ENCODE results near the gene DPP6. TPM values are rescaled to one million over a fixed set of nuclear protein-coding genes. Genes with fewer than 3 reads are reported as not detected.

DPP6 gene
- total and polyA plus RNA-seq, 2 experiments from 2014 or later, result not detected

GRCh38 chr7:154195266-154195665 lies 143.1 kb downstream of the DPP6 start:
- Histone ChIP-seq H2AFZ (no peak overlapping the region), H3K27me3 (ENCODE audit: insufficient read depth) (no peaks in the 10 kb centered on the region), H3K4me2 (no peak overlapping the region), H3K4me1 (ENCODE audit: insufficient read depth) (no peaks in the 10 kb centered on the region), H3F3A (replicated peaks; ENCODE audit: low read depth) (no peaks in the 10 kb centered on the region), H3K79me2 (replicated peaks; ENCODE audit: insufficient read depth) (no peaks in the 10 kb centered on the region), H3K27ac (ENCODE audit: low read depth) (no peak overlapping the region), H3K36me3 (ENCODE audit: insufficient read depth) (peaks cover 7% of the 10 kb centered on the region; the same call in 1 of the 2 replicates), H4K20me1 (replicated peaks; ENCODE audit: insufficient read depth) (no peaks in the 10 kb centered on the region), H3K9me2 (ENCODE audit: insufficient read depth) (no peaks in the 10 kb centered on the region), H3K4me3 (no peak overlapping the region)
- Mint-ChIP-seq H3K4me3 (no peak overlapping the region), H3K27ac (no peak overlapping the region), H3K27me3 (ENCODE audit: insufficient read depth, low read depth, poor library complexity) (peaks cover 8% of the 10 kb centered on the region), H3K4me1 (peaks cover 37% of the 10 kb centered on the region), H3K9me3 (no peaks in the 10 kb centered on the region), H3K36me3 (ENCODE audit: low read depth) (no peaks in the 10 kb centered on the region)
- DNase-seq (ENCODE audit: low spot score) (no peak), ATAC-seq (no peak)
- no peak for TF ChIP-seq ETS1 (IDR thresholded peaks at IDR 0.05)
- no peak for TF ChIP-seq EZH2phosphoT487 (IDR thresholded peaks at IDR 0.05; ENCODE audit: unreplicated experiment)
- no peak for TF ChIP-seq POLR2AphosphoS5 (IDR thresholded peaks at IDR 0.05; ENCODE audit: low read depth)
- no peak for TF ChIP-seq ZNF331 (CRISPR knock-in tag; IDR thresholded peaks at IDR 0.05; ENCODE audit: low read depth)
- no peak for TF ChIP-seq CREB1 (CRISPR knock-in tag; IDR thresholded peaks at IDR 0.05; ENCODE audit: low read depth)
- no peak for TF ChIP-seq ZNF114 (CRISPR knock-in tag; IDR thresholded peaks at IDR 0.05)
- no peak for TF ChIP-seq CTCF (conservative IDR thresholded peaks at IDR 0.05; ENCODE audit: low read depth in 2 of 2)
- TF ChIP-seq REST (IDR thresholded peaks at IDR 0.05; ENCODE audit: unreplicated experiment), result no peak
- TF ChIP-seq ZNF462 (CRISPR knock-in tag; IDR thresholded peaks at IDR 0.05), result no peak
- no peak for TF ChIP-seq STAT1 (IDR thresholded peaks at IDR 0.05; ENCODE audit: unreplicated experiment)
- TF ChIP-seq JUNB (IDR thresholded peaks at IDR 0.05; ENCODE audit: unreplicated experiment), result no peak
- TF ChIP-seq NANOG (IDR thresholded peaks at IDR 0.05; ENCODE audit: borderline replicate concordance), result no peak
- TF ChIP-seq EZH2 (IDR thresholded peaks at IDR 0.05; ENCODE audit: low read depth, unreplicated experiment), result no peak
